SK-N-SH treated with all-trans-retinoic acid at 6 μM for 48 hours (cell line): ENCODE results near the gene THSD4.

ENCODE experiments used
- ATAC-seq: fragments of 200-7000 bp; cut with Tn5 transposase; 3 replicates; pipeline ENCODE4 v1.9.1; 2020; ENCODE audit warnings: mild to moderate bottlenecking, moderate library complexity
- ARNTL ChIP-seq: fragments of 450-650 bp; formaldehyde crosslinking; IDR thresholded peaks from 2 replicates; pipeline ENCODE4 v1.5.0; 2020; ENCODE audit warnings: low read depth, mild to moderate bottlenecking, moderate library complexity, borderline replicate concordance
- BACH2 ChIP-seq: fragments of 250-450 bp; sonication (Bioruptor Pico); IDR thresholded peaks from 2 replicates; pipeline ENCODE4 v1.9.0; 2021; ENCODE audit warnings: mild to moderate bottlenecking, borderline replicate concordance
- ESRRG ChIP-seq: fragments of 250-450 bp; sonication (Bioruptor Pico); IDR thresholded peaks from 2 replicates; pipeline ENCODE4 v1.6.1; 2021; ENCODE audit warnings: mild to moderate bottlenecking
- GLIS3 ChIP-seq: fragments of 250-450 bp; sonication (Bioruptor Pico); IDR thresholded peaks from 2 replicates; pipeline ENCODE4 v1.5.0; 2020; ENCODE audit warnings: mild to moderate bottlenecking, moderate library complexity
- OSR1 ChIP-seq: fragments of 250-450 bp; sonication (Bioruptor Pico); IDR thresholded peaks from 2 replicates; pipeline ENCODE4 v1.8.0; 2022; ENCODE audit warnings: moderate library complexity, mild to moderate bottlenecking, inconsistent platforms
- PPARA ChIP-seq: fragments of 250-450 bp; sonication (Bioruptor Pico); IDR thresholded peaks from 2 replicates; pipeline ENCODE4 v1.5.0; 2020; ENCODE audit warnings: mild to moderate bottlenecking, borderline replicate concordance
- RARB ChIP-seq: fragments of 250-450 bp; sonication (Bioruptor Pico); IDR thresholded peaks from 2 replicates; pipeline ENCODE4 v1.8.0; 2021; ENCODE audit warnings: mild to moderate bottlenecking, moderate library complexity
- TCF4 ChIP-seq: fragments of 250-450 bp; sonication (Bioruptor Pico); IDR thresholded peaks from 2 replicates; pipeline ENCODE4 v1.8.0; 2021; ENCODE audit warnings: mild to moderate bottlenecking, moderate library complexity, borderline replicate concordance
- TOX ChIP-seq: fragments of 250-450 bp; sonication (Bioruptor Pico); IDR thresholded peaks from 2 replicates; pipeline ENCODE4 v1.8.0; 2021; ENCODE audit warnings: mild to moderate bottlenecking, moderate library complexity, borderline replicate concordance
- TSHZ2 ChIP-seq: fragments of 250-450 bp; sonication (Bioruptor Pico); IDR thresholded peaks from 2 replicates; pipeline ENCODE4 v1.5.0; 2020; ENCODE audit warnings: mild to moderate bottlenecking, moderate library complexity
- ZFP3 ChIP-seq: fragments of 250-450 bp; sonication (Bioruptor Pico); IDR thresholded peaks from 2 replicates; pipeline ENCODE4 v1.5.0; 2020; ENCODE audit warnings: mild to moderate bottlenecking, moderate library complexity
- ZNF70 ChIP-seq: fragments of 450-650 bp; formaldehyde crosslinking; IDR thresholded peaks from 2 replicates; pipeline ENCODE4 v1.5.0; 2020; ENCODE audit warnings: mild to moderate bottlenecking, moderate library complexity
- ZNF8 ChIP-seq: fragments of 450-650 bp; formaldehyde crosslinking; IDR thresholded peaks from 2 replicates; pipeline ENCODE4 v1.5.0; 2020; ENCODE audit warnings: mild to moderate bottlenecking, moderate library complexity
- TF ChIP-seq, protein P1 (sequence below): fragments of 250-450 bp; sonication (Bioruptor Pico); IDR thresholded peaks from 2 replicates; pipeline ENCODE4 v1.8.0; 2021; ENCODE audit warnings: low read depth, mild to moderate bottlenecking, moderate library complexity, borderline replicate concordance
- TF ChIP-seq, protein P2 (sequence below): fragments of 250-450 bp; sonication (Bioruptor Pico); IDR thresholded peaks from 2 replicates; pipeline ENCODE4 v1.8.0; 2020; ENCODE audit warnings: mild to moderate bottlenecking, moderate library complexity, borderline replicate concordance
- TF ChIP-seq, protein P3 (sequence below): fragments of 250-450 bp; sonication (Bioruptor Pico); IDR thresholded peaks from 2 replicates; pipeline ENCODE4 v1.5.1; 2020; ENCODE audit warnings: low read depth, mild to moderate bottlenecking, moderate library complexity

The THSD4 gene

GRCh38 chr15:71755092-71755970, 640.1 kb downstream of the THSD4 start:
- no peak for ATAC-seq
- TF ChIP-seq TCF4 = no peak

- ATAC-seq = no peak
These were observed 641.5 kb downstream of the THSD4 start for GRCh38 chr15:71756599-71757352.

GRCh38 chr15:71757741-71758530, 642.7 kb downstream of the THSD4 start:
- ATAC-seq = no peak

More at GRCh38 chr15:71756599-71757352, 641.5 kb downstream of the THSD4 start:
- no peak for TF ChIP-seq RARB (CRISPR knock-in tag)

GRCh38 chr15:71758711-71759110, 643.4 kb downstream of the THSD4 start:
- no peak for TF ChIP-seq GLIS3 (CRISPR knock-in tag)
- TF ChIP-seq, protein P1, sequence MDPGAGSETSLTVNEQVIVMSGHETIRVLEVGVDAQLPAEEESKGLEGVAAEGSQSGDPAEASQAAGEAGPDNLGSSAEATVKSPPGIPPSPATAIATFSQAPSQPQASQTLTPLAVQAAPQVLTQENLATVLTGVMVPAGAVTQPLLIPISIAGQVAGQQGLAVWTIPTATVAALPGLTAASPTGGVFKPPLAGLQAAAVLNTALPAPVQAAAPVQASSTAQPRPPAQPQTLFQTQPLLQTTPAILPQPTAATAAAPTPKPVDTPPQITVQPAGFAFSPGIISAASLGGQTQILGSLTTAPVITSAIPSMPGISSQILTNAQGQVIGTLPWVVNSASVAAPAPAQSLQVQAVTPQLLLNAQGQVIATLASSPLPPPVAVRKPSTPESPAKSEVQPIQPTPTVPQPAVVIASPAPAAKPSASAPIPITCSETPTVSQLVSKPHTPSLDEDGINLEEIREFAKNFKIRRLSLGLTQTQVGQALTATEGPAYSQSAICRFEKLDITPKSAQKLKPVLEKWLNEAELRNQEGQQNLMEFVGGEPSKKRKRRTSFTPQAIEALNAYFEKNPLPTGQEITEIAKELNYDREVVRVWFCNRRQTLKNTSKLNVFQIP (CRISPR knock-in tag) = no peak
- no peak for ATAC-seq

More at GRCh38 chr15:71757741-71758530, 642.7 kb downstream of the THSD4 start:
- TF ChIP-seq TCF4 = no peak
- no peak for TF ChIP-seq BACH2 (CRISPR knock-in tag)
- TF ChIP-seq PPARA (CRISPR knock-in tag) = no peak
- no peak for TF ChIP-seq ZFP3 (CRISPR knock-in tag)
- no peak for TF ChIP-seq OSR1 (CRISPR knock-in tag)
- no peak for TF ChIP-seq TSHZ2
- TF ChIP-seq, protein P1 (CRISPR knock-in tag) = no peak
- TF ChIP-seq, protein P2, sequence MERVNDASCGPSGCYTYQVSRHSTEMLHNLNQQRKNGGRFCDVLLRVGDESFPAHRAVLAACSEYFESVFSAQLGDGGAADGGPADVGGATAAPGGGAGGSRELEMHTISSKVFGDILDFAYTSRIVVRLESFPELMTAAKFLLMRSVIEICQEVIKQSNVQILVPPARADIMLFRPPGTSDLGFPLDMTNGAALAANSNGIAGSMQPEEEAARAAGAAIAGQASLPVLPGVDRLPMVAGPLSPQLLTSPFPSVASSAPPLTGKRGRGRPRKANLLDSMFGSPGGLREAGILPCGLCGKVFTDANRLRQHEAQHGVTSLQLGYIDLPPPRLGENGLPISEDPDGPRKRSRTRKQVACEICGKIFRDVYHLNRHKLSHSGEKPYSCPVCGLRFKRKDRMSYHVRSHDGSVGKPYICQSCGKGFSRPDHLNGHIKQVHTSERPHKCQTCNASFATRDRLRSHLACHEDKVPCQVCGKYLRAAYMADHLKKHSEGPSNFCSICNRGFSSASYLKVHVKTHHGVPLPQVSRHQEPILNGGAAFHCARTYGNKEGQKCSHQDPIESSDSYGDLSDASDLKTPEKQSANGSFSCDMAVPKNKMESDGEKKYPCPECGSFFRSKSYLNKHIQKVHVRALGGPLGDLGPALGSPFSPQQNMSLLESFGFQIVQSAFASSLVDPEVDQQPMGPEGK = no peak

GRCh38 chr15:71760852-71761251, 645.6 kb downstream of the THSD4 start:
- no peak for ATAC-seq
- TF ChIP-seq, protein P3, sequence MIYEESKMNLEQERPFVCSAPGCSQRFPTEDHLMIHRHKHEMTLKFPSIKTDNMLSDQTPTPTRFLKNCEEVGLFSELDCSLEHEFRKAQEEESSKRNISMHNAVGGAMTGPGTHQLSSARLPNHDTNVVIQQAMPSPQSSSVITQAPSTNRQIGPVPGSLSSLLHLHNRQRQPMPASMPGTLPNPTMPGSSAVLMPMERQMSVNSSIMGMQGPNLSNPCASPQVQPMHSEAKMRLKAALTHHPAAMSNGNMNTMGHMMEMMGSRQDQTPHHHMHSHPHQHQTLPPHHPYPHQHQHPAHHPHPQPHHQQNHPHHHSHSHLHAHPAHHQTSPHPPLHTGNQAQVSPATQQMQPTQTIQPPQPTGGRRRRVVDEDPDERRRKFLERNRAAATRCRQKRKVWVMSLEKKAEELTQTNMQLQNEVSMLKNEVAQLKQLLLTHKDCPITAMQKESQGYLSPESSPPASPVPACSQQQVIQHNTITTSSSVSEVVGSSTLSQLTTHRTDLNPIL = no peak
- TF ChIP-seq PPARA (CRISPR knock-in tag) (no peak), ZFP3 (CRISPR knock-in tag) (no peak), BACH2 (CRISPR knock-in tag) (no peak), ESRRG (CRISPR knock-in tag) (no peak), GLIS3 (CRISPR knock-in tag) (no peak), ZNF8 (CRISPR knock-in tag) (no peak), TCF4 (no peak), TOX (no peak), ARNTL (CRISPR knock-in tag) (no peak), ZNF70 (CRISPR knock-in tag) (no peak)
- TF ChIP-seq, protein P1 (CRISPR knock-in tag) = no peak
- TF ChIP-seq, protein P2 = no peak
